ENCODE measurements around the gene GNAZ.

- TF ChIP-seq CTCF (IDR thresholded peaks at IDR 0.05) (no peak), POLR2A (IDR thresholded peaks at IDR 0.05) (no peak)
Observed at GRCh38 chr22:23122992-23123803, 52.9 kb downstream of the GNAZ start.

All from esophagus squamous epithelium (tissue), 4 donors.